Right lobe of liver (tissue), 4 donors: Measurements from ENCODE around the gene DPM1.

ENCODE experiments used
- POLR2A ChIP-seq: fragments of 450-650 bp; IDR thresholded peaks from one replicate; pipeline ENCODE4 v1.6.1; 2017; ENCODE audit warnings: antibody characterized with exemption, mild to moderate bottlenecking
- TF ChIP-seq, protein P1 (sequence below), 4 donors: fragments of 200-600 bp in 3 of 4; fragments of 450-650 bp in 1 of 4; IDR thresholded peaks; one replicate each; pipeline versions ENCODE4 v1.5.1 to v1.8.0; 2016 to 2022; ENCODE audit warnings: antibody characterized with exemption in 4 of 4, mild to moderate bottlenecking in 2 of 4
- donor health status: DM: no; HTN: no; CAD: no.
- donor health status: DM: no; HTN: no; CAD: no.
- donor health status: DM: no; HTN: yes; CAD: no.

DNA sequence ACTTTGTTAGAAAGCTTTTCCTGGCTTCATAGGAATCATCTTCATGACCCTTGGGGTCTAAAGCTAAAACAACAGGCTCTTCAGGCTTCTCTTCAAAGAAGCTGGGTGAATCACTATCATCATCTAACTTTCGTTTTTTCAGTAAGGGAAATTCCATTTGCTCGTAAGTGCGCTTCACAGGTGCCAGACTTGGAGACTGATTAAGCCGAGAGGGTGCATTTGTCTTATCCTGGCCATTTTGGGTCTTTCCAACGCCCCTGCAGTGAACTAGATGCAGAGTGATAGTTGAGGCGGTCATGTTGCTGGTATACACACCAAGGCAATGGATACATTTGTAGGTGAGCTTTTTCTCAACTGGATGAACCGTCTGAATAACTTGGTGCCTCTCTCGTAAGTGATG, 65.9 kb downstream of the DPM1 start:
- TF ChIP-seq, protein P1, sequence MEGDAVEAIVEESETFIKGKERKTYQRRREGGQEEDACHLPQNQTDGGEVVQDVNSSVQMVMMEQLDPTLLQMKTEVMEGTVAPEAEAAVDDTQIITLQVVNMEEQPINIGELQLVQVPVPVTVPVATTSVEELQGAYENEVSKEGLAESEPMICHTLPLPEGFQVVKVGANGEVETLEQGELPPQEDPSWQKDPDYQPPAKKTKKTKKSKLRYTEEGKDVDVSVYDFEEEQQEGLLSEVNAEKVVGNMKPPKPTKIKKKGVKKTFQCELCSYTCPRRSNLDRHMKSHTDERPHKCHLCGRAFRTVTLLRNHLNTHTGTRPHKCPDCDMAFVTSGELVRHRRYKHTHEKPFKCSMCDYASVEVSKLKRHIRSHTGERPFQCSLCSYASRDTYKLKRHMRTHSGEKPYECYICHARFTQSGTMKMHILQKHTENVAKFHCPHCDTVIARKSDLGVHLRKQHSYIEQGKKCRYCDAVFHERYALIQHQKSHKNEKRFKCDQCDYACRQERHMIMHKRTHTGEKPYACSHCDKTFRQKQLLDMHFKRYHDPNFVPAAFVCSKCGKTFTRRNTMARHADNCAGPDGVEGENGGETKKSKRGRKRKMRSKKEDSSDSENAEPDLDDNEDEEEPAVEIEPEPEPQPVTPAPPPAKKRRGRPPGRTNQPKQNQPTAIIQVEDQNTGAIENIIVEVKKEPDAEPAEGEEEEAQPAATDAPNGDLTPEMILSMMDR (IDR thresholded peaks at IDR 0.05) = no peak
- no peak for TF ChIP-seq POLR2A
